Sigmoid colon (tissue), 4 donors: ENCODE measurements around the gene TRABD2B.

Experiments used
- CTCF ChIP-seq, 4 experiments: fragments of 450-650 bp in 3 of 4; fragments of 200-600 bp in 1 of 4; IDR thresholded peaks; one replicate each; pipeline ENCODE4 v1.5.1; 2016 to 2019; ENCODE audit warnings: antibody characterized with exemption in 4 of 4, mild to moderate bottlenecking in 3 of 4, moderate library complexity in 2 of 4
- EP300 ChIP-seq, 4 donors: sonication (generic); formaldehyde crosslinking; IDR thresholded peaks; one replicate each; pipeline ENCODE4 v1.6.1; 2017; ENCODE audit warnings: antibody characterized with exemption in 4 of 4
- POLR2A ChIP-seq, 2 donors: fragments of 450-650 bp; IDR thresholded peaks; one replicate each; pipeline ENCODE4 v1.6.1; 2016; ENCODE audit warnings: antibody characterized with exemption in 2 of 2, mild to moderate bottlenecking in 2 of 2, moderate library complexity in 2 of 2
- POLR2AphosphoS5 ChIP-seq, 4 donors: sonication (generic); formaldehyde crosslinking; IDR thresholded peaks; one replicate each; pipeline ENCODE4 v1.6.1; 2017; ENCODE audit warnings: antibody characterized with exemption in 4 of 4

- TF ChIP-seq POLR2AphosphoS5 (IDR thresholded peaks at IDR 0.05) (no peak), EP300 (IDR thresholded peaks at IDR 0.05) (no peak), CTCF (IDR thresholded peaks at IDR 0.05) (no peak), POLR2A (IDR thresholded peaks at IDR 0.05) (no peak)
These were observed 24.6 kb upstream of the TRABD2B start for GRCh38 chr1:48021792-48022191.
